ENCODE measurements around the gene SUFU. TPM values are rescaled to one million over a fixed set of nuclear protein-coding genes. Genes with fewer than 3 reads are reported as not detected.

Gene SUFU
- total RNA-seq, 1 donor from 2014 or later: 14.3 TPM

GRCh38 chr10:102633287-102633686 is 129.5 kb downstream of the SUFU start:
- no peak overlapping the region for H3K4me3 ChIP-seq
- peak overlapping the region; percentile 74 for H3K27ac ChIP-seq
- intact Hi-C loops (cut with DNase I): no loop called here
- peak; percentile 65 to 70 for ATAC-seq
- peaks cover 10% of the 10 kb centered on the region for H3K36me3 ChIP-seq
- H3K9me3 ChIP-seq: no peaks in the 10 kb centered on the region
- peaks cover 57% of the 10 kb centered on the region for H3K4me1 ChIP-seq
- no peak for TF ChIP-seq CTCF (IDR thresholded peaks at IDR 0.05)
- peak; percentile 78 for DNase-seq
- H3K27me3 ChIP-seq (ENCODE audit: low read depth): no peaks in the 10 kb centered on the region

GRCh38 chr10:102633848-102634247 is 130.1 kb downstream of the SUFU start:
- no peak overlapping the region for H3K4me3 ChIP-seq
- H3K27me3 ChIP-seq (ENCODE audit: low read depth): no peaks in the 10 kb centered on the region
- no peak for TF ChIP-seq CTCF (IDR thresholded peaks at IDR 0.05)
- peaks cover 52% of the 10 kb centered on the region for H3K4me1 ChIP-seq
- ATAC-seq: no peak
- intact Hi-C loops (cut with DNase I): no loop called here
- peak; percentile 32 for DNase-seq
- H3K36me3 ChIP-seq: peaks cover 10% of the 10 kb centered on the region
- H3K27ac ChIP-seq: peak overlapping the region; percentile 74
- H3K9me3 ChIP-seq: no peaks in the 10 kb centered on the region

- ATAC-seq: peak; percentile 4 to 52
- peaks cover 9% of the 10 kb centered on the region for H3K36me3 ChIP-seq
- intact Hi-C loops (cut with DNase I): no loop called here
- no peak for TF ChIP-seq CTCF (IDR thresholded peaks at IDR 0.05)
- peaks cover 43% of the 10 kb centered on the region for H3K4me1 ChIP-seq
- no peak overlapping the region for H3K4me3 ChIP-seq
- DNase-seq: peak; percentile 41
- no peaks in the 10 kb centered on the region for H3K9me3 ChIP-seq
- peak overlapping the region; percentile 18 for H3K27ac ChIP-seq
- no peaks in the 10 kb centered on the region for H3K27me3 ChIP-seq (ENCODE audit: low read depth)
Observed at GRCh38 chr10:102634686-102635085, 130.9 kb downstream of the SUFU start.

GRCh38 chr10:102635377-102635776 is 131.6 kb downstream of the SUFU start:
- Histone ChIP-seq H3K27me3 (ENCODE audit: low read depth) (no peaks in the 10 kb centered on the region), H3K27ac (peak overlapping the region; percentile 18), H3K4me3 (no peak overlapping the region), H3K9me3 (no peaks in the 10 kb centered on the region), H3K4me1 (peaks cover 42% of the 10 kb centered on the region), H3K36me3 (peaks cover 3% of the 10 kb centered on the region)
- ATAC-seq: peak; percentile 6 to 20
- no peak for TF ChIP-seq CTCF (IDR thresholded peaks at IDR 0.05)
- DNase-seq: peak; percentile 26
- intact Hi-C loops (cut with DNase I): no loop called here

GRCh38 chr10:102639537-102639936 is 135.8 kb downstream of the SUFU start:
- no peak for DNase-seq
- no peak for TF ChIP-seq CTCF (IDR thresholded peaks at IDR 0.05)
- Histone ChIP-seq H3K9me3 (no peaks in the 10 kb centered on the region), H3K27me3 (ENCODE audit: low read depth) (no peaks in the 10 kb centered on the region), H3K36me3 (no peaks in the 10 kb centered on the region), H3K4me3 (no peak overlapping the region), H3K4me1 (peaks cover 14% of the 10 kb centered on the region), H3K27ac (no peak overlapping the region)
- ATAC-seq: no peak
- intact Hi-C loops (cut with DNase I): no loop called here

- peaks cover 2% of the 10 kb centered on the region for H3K4me1 ChIP-seq
- intact Hi-C loops (cut with DNase I): no loop called here
- TF ChIP-seq CTCF (IDR thresholded peaks at IDR 0.05): no peak
- DNase-seq (no peak), ATAC-seq (no peak)
- H3K9me3 ChIP-seq: no peaks in the 10 kb centered on the region
- peak overlapping the region; percentile 99 for H3K27ac ChIP-seq
- H3K27me3 ChIP-seq (ENCODE audit: low read depth): no peaks in the 10 kb centered on the region
- peak overlapping the region; percentile 91 for H3K4me3 ChIP-seq
- H3K36me3 ChIP-seq: no peaks in the 10 kb centered on the region
Observed at GRCh38 chr10:102641402-102641801, 137.6 kb downstream of the SUFU start.
